Small intestine (tissue), 7 donors: Measurements from ENCODE around the gene ZFYVE28. TPM values are rescaled to one million over a fixed set of nuclear protein-coding genes. Genes with fewer than 3 reads are reported as not detected.

Experiments used
- DNase-seq, 2 donors: peaks; one replicate each; pipeline versions ENCODE4 v3.0.0 to v3.0.0-alpha.2; 2013
- FAIRE-seq: peaks from 2 replicates; lab custom pipeline; 2012; peaks lifted over from hg19 to GRCh38; lab: Jason Lieb, UNC
- H3K27ac ChIP-seq, 3 donors: one replicate each; pipeline ENCODE4 v1.5.1; 2013; ENCODE audit warnings: low read length in 2 of 3, mild to moderate bottlenecking in 2 of 3, control low read depth in 1 of 3, inconsistent platforms in 1 of 3, low read depth in 1 of 3, moderate library complexity in 1 of 3
- H3K27me3 ChIP-seq, 3 donors: one replicate each; pipeline ENCODE4 v1.6.1; 2013; ENCODE audit warnings: low read length in 3 of 3, inconsistent platforms in 1 of 3; ENCODE audit not compliant: control insufficient read depth in 3 of 3, insufficient read depth in 3 of 3
- H3K36me3 ChIP-seq, 3 donors: one replicate each; pipeline ENCODE4 v1.6.1; 2013; ENCODE audit warnings: low read length in 3 of 3, inconsistent platforms in 1 of 3, low read depth in 1 of 3, mild to moderate bottlenecking in 1 of 3, moderate library complexity in 1 of 3; ENCODE audit not compliant: control insufficient read depth in 3 of 3, insufficient read depth in 2 of 3
- H3K4me1 ChIP-seq, 3 donors: one replicate each; pipeline ENCODE4 v1.6.1; 2013; ENCODE audit warnings: low read length in 2 of 3, inconsistent platforms in 1 of 3, low read depth in 1 of 3, mild to moderate bottlenecking in 1 of 3, moderate library complexity in 1 of 3; ENCODE audit not compliant: control insufficient read depth in 3 of 3, insufficient read depth in 2 of 3
- H3K4me3 ChIP-seq, 3 donors: one replicate each; pipeline ENCODE4 v1.5.1; 2013; ENCODE audit warnings: low read length in 3 of 3, control low read depth in 1 of 3, inconsistent platforms in 1 of 3, low read depth in 1 of 3, mild to moderate bottlenecking in 1 of 3, moderate library complexity in 1 of 3
- H3K9me3 ChIP-seq, 2 donors: one replicate each; pipeline ENCODE4 v1.6.1; 2013; ENCODE audit warnings: low read depth in 1 of 2, low read length in 1 of 2; ENCODE audit not compliant: control insufficient read depth in 2 of 2, insufficient read depth in 1 of 2
- WGBS, 3 donors: extraction: QIAGEN DNeasy Blood & Tissue Kit; methylation state at CpG; one replicate each; pipeline ENCODE4 v1.1.7; 2013; 5-methylcytosine and 5-hydroxymethylcytosine counted together
- polyA plus RNA-seq, 4 donors: library from polyadenylated mRNA; stranded (reverse) in 3 of 4; unstranded in 1 of 4; fragments of 200-250 nt in 3 of 4; fragments of 120-200 nt in 1 of 4; gene quantifications; one replicate each; pipeline versions ENCODE4 v1.2.1 to v1.2.3, GENCODE V29; 2013
- donor health status: healthy with polysubstance abuse.
- donor health status: control.
- donor health status: control.
- donor health status: Bipolar disorder and iron deficiency.
- donor health status: healthy.

The ZFYVE28 gene
- polyA plus RNA-seq, 4 donors = 8.6 to 29.5 (median 12.8) TPM

GRCh38 chr4:2260344-2261109 lies 157.9 kb downstream of the ZFYVE28 start:
- H3K4me1 ChIP-seq = peaks cover 1 to 32% (median 10%) of the 10 kb centered on the region in 3 donors
- peak overlapping the region in 1 of 3 donors; percentile 17 for H3K27ac ChIP-seq
- peaks cover 0 to 55% (median 0%) of the 10 kb centered on the region in 3 donors for H3K36me3 ChIP-seq
- no peak for FAIRE-seq
- no peaks in the 10 kb centered on the region for H3K27me3 ChIP-seq
- no peaks in the 10 kb centered on the region for H3K9me3 ChIP-seq
- WGBS, 3 donors = 37 to 44% (median 38%) methylated on average over 22 to 23 of the region's 23 CpGs
- peak overlapping the region; percentile 87 to 92 (median 91) for H3K4me3 ChIP-seq
- DNase-seq = no peak

- Histone ChIP-seq H3K4me1 (peaks cover 1 to 32% (median 10%) of the 10 kb centered on the region in 3 donors), H3K9me3 (no peaks in the 10 kb centered on the region), H3K36me3 (peaks cover 2 to 63% (median 3%) of the 10 kb centered on the region in 3 donors), H3K4me3 (no peak overlapping the region), H3K27ac (peak overlapping the region in 1 of 3 donors; percentile 17), H3K27me3 (no peaks in the 10 kb centered on the region)
- WGBS, 3 donors = 77 to 81% (median 80%) methylated on average over 14 to 15 of the region's 15 CpGs
- FAIRE-seq = no peak
- no peak for DNase-seq
These were observed 158.7 kb downstream of the ZFYVE28 start for GRCh38 chr4:2259541-2260343.

GRCh38 chr4:2259036-2259540 lies 159.4 kb downstream of the ZFYVE28 start:
- Histone ChIP-seq H3K27me3 (no peaks in the 10 kb centered on the region), H3K4me1 (peaks cover 1 to 32% (median 10%) of the 10 kb centered on the region in 3 donors), H3K9me3 (no peaks in the 10 kb centered on the region), H3K36me3 (peaks cover 2 to 66% (median 3%) of the 10 kb centered on the region in 3 donors), H3K4me3 (no peak overlapping the region), H3K27ac (no peak overlapping the region)
- FAIRE-seq (no peak), DNase-seq (no peak)
- 70 to 77% (median 71%) methylated on average over 12 to 13 of the region's 13 CpGs for WGBS, 3 donors

- no peak overlapping the region for H3K4me3 ChIP-seq
- H3K4me1 ChIP-seq = peaks cover 1 to 28% (median 10%) of the 10 kb centered on the region in 3 donors
- no peak overlapping the region for H3K27ac ChIP-seq
- H3K9me3 ChIP-seq = no peaks in the 10 kb centered on the region
- H3K27me3 ChIP-seq = no peaks in the 10 kb centered on the region
- FAIRE-seq = no peak
- no peak for DNase-seq
- H3K36me3 ChIP-seq = peaks cover 2 to 72% (median 3%) of the 10 kb centered on the region in 3 donors
- 82 to 86% (median 85%) methylated on average over 18 of the region's 18 CpGs for WGBS, 3 donors
These were observed 160.1 kb downstream of the ZFYVE28 start for GRCh38 chr4:2258091-2259035.

GRCh38 chr4:2257361-2258081 lies 160.9 kb downstream of the ZFYVE28 start:
- peaks cover 1 to 22% (median 10%) of the 10 kb centered on the region in 3 donors for H3K4me1 ChIP-seq
- H3K9me3 ChIP-seq = no peaks in the 10 kb centered on the region
- no peak for DNase-seq
- no peak overlapping the region for H3K4me3 ChIP-seq
- 83 to 87% (median 86%) methylated on average over 14 of the region's 14 CpGs for WGBS, 3 donors
- peak overlapping the region in 1 of 3 donors; percentile 68 for H3K27ac ChIP-seq
- peaks cover 2 to 81% (median 3%) of the 10 kb centered on the region in 3 donors for H3K36me3 ChIP-seq
- H3K27me3 ChIP-seq = no peaks in the 10 kb centered on the region
- FAIRE-seq = no peak

- no peaks in the 10 kb centered on the region for H3K9me3 ChIP-seq
- peaks cover 1 to 22% (median 10%) of the 10 kb centered on the region in 3 donors for H3K4me1 ChIP-seq
- peaks cover 2 to 88% (median 5%) of the 10 kb centered on the region in 3 donors for H3K36me3 ChIP-seq
- DNase-seq (no peak), FAIRE-seq (no peak)
- no peak overlapping the region for H3K4me3 ChIP-seq
- WGBS, 3 donors = 71 to 83% (median 83%) methylated on average over 12 of the region's 12 CpGs
- no peaks in the 10 kb centered on the region for H3K27me3 ChIP-seq
- peak overlapping the region in 1 of 3 donors; percentile 68 for H3K27ac ChIP-seq
These were observed 161.7 kb downstream of the ZFYVE28 start for GRCh38 chr4:2256781-2257191.

GRCh38 chr4:2256156-2256731 lies 162.2 kb downstream of the ZFYVE28 start:
- Histone ChIP-seq H3K9me3 (no peaks in the 10 kb centered on the region), H3K27me3 (no peaks in the 10 kb centered on the region), H3K27ac (peak overlapping the region in 1 of 3 donors; percentile 68), H3K4me1 (peaks cover 1 to 22% (median 10%) of the 10 kb centered on the region in 3 donors), H3K36me3 (peaks cover 2 to 93% (median 6%) of the 10 kb centered on the region in 3 donors), H3K4me3 (peak overlapping the region in 1 of 3 donors; percentile 2)
- DNase-seq = no peak
- no peak for FAIRE-seq
- 62 to 78% (median 63%) methylated on average over 6 to 8 of the region's 8 CpGs for WGBS, 3 donors
